SK-N-SH (cell line): Measurements from ENCODE around the gene CERS6. TPM values are rescaled to one million over a fixed set of nuclear protein-coding genes. Genes with fewer than 3 reads are reported as not detected.

Source experiments
- CTCF ChIA-PET: fragments of 300-600, 350-600 bp; formaldehyde crosslinking; extraction: SDS; loops from one replicate; lab custom pipeline; 2021; lab: Yijun Ruan, JAX
- POLR2A ChIA-PET: fragments of 350-600 bp; sonication (Branson Sonifier 250); formaldehyde crosslinking; extraction: SDS; loops from one replicate; lab custom pipeline; 2020; ENCODE audit warnings: antibody characterized with exemption, inconsistent platforms; lab: Yijun Ruan, JAX
- DNase-seq: peaks from one replicate; pipeline ENCODE4 v3.0.0; 2012
- H2AFZ ChIP-seq: fragments of 200-600 bp; sonication (generic); 2 replicates; pipeline ENCODE4 v1.8.1; 2016; ENCODE audit warnings: antibody characterized with exemption, mild to moderate bottlenecking, low read depth
- H3F3A ChIP-seq: fragments of 200-600 bp; sonication (generic); replicated peaks from 2 replicates; pipeline ENCODE3; 2016; ENCODE audit warnings: antibody characterized with exemption, mild to moderate bottlenecking; ENCODE audit not compliant: insufficient read depth
- H3K27ac ChIP-seq, 2 experiments: fragments of 200-500 bp in 1 of 2; fragments of 200-600 bp in 1 of 2; sonication (Bioruptor generic) in 1 of 2; sonication (generic), shearing (Covaris generic) in 1 of 2; 2 replicates each; pipeline versions ENCODE4 v1.5.1 to v1.6.1; 2014 to 2016; ENCODE audit warnings: low read depth in 2 of 2, inconsistent platforms in 1 of 2, low read length in 1 of 2, mild to moderate bottlenecking in 1 of 2, mixed read lengths in 1 of 2
- H3K27me3 ChIP-seq: fragments of 200-600 bp; sonication (generic), shearing (Covaris generic); 2 replicates; pipeline ENCODE4 v1.6.1; 2016; ENCODE audit warnings: mixed run types; ENCODE audit not compliant: insufficient read depth
- H3K36me3 ChIP-seq, 2 experiments: fragments of 200-500 bp in 1 of 2; fragments of 200-600 bp in 1 of 2; sonication (Bioruptor generic) in 1 of 2; sonication (generic) in 1 of 2; replicated peaks in 1 of 2; 2 replicates each; pipeline versions ENCODE3 to v1.5.1; 2014 to 2016; ENCODE audit warnings: low read length in 1 of 2, mild to moderate bottlenecking in 1 of 2; ENCODE audit not compliant: insufficient read depth in 2 of 2, control insufficient read depth in 1 of 2
- H3K4me1 ChIP-seq, 2 experiments: fragments of 200-500 bp in 1 of 2; fragments of 200-600 bp in 1 of 2; sonication (Bioruptor generic) in 1 of 2; sonication (generic), shearing (Covaris generic) in 1 of 2; 2 replicates each; pipeline versions ENCODE4 v1.5.1 to v1.6.1; 2014 to 2016; ENCODE audit warnings: low read depth in 1 of 2, low read length in 1 of 2, mixed run types in 1 of 2; ENCODE audit not compliant: insufficient read depth in 2 of 2, control insufficient read depth in 1 of 2
- H3K4me2 ChIP-seq: fragments of 200-600 bp; sonication (generic), shearing (Covaris generic); 2 replicates; pipeline ENCODE4 v1.6.1; 2017; ENCODE audit warnings: mixed run types
- H3K4me3 ChIP-seq, 2 experiments: fragments of 200-500 bp in 1 of 2; fragments of 200-600 bp in 1 of 2; sonication (Bioruptor generic) in 1 of 2; sonication (generic), shearing (Covaris generic) in 1 of 2; 2 replicates each; pipeline versions ENCODE4 v1.5.1 to v1.8.1; 2014 to 2016; ENCODE audit warnings: low read depth in 2 of 2, inconsistent platforms in 1 of 2, low read length in 1 of 2, mild to moderate bottlenecking in 1 of 2, mixed read lengths in 1 of 2, moderate library complexity in 1 of 2
- H3K79me2 ChIP-seq: fragments of 200-600 bp; sonication (generic); 2 replicates; pipeline ENCODE4 v1.8.1; 2017; ENCODE audit warnings: mild to moderate bottlenecking; ENCODE audit not compliant: insufficient read depth
- H3K9ac ChIP-seq: fragments of 200-600 bp; sonication (generic); 2 replicates; pipeline ENCODE4 v1.6.1; 2017; ENCODE audit warnings: mixed run types
- H3K9me2 ChIP-seq: fragments of 200-600 bp; sonication (generic); 2 replicates; pipeline ENCODE4 v1.6.1; 2017; ENCODE audit warnings: mixed run types
- H3K9me3 ChIP-seq: fragments of 200-600 bp; sonication (generic); 2 replicates; pipeline ENCODE4 v1.6.1; 2017; ENCODE audit warnings: mixed run types, mild to moderate bottlenecking, moderate library complexity
- H4K20me1 ChIP-seq: fragments of 200-600 bp; sonication (generic); 2 replicates; pipeline ENCODE4 v1.6.1; 2017; ENCODE audit warnings: mild to moderate bottlenecking, mixed run types; ENCODE audit not compliant: insufficient read depth
- EZH2phosphoT487 ChIP-seq: fragments of 200-600 bp; sonication (generic); IDR thresholded peaks from 2 replicates; pipeline ENCODE4 v1.6.1; 2017; ENCODE audit warnings: low read depth, mixed run types, mild to moderate bottlenecking, antibody characterized with exemption, moderate library complexity, borderline replicate concordance
- FOSL2 ChIP-seq: IDR thresholded peaks from 2 replicates; pipeline ENCODE4 v1.4.0; 2012; ENCODE audit warnings: low read depth, mild to moderate bottlenecking, moderate library complexity, borderline replicate concordance
- GABPA ChIP-seq: IDR thresholded peaks from 2 replicates; pipeline ENCODE4 v1.4.0; 2012; ENCODE audit warnings: low read depth, mild to moderate bottlenecking
- GATA2 ChIP-seq: sonication (generic); formaldehyde crosslinking; IDR thresholded peaks from 2 replicates; pipeline ENCODE4 v1.5.0; 2020; ENCODE audit warnings: mild to moderate bottlenecking, missing genetic modification reagents
- MEF2A ChIP-seq: IDR thresholded peaks from 2 replicates; pipeline ENCODE4 v1.4.0; 2012; ENCODE audit warnings: low read depth, borderline replicate concordance
- SIN3A ChIP-seq: IDR thresholded peaks from 2 replicates; pipeline ENCODE4 v1.6.1; 2012; ENCODE audit warnings: low read depth, mild to moderate bottlenecking, low read length, moderate library complexity, borderline replicate concordance
- SMC3 ChIP-seq: IDR thresholded peaks from 2 replicates; pipeline ENCODE4 v1.6.1; 2012; ENCODE audit warnings: low read depth, low read length, improper control_type of control experiment
- TAF1 ChIP-seq: IDR thresholded peaks from 2 replicates; pipeline ENCODE4 v1.6.1; 2012; ENCODE audit warnings: low read depth, mild to moderate bottlenecking, low read length, moderate library complexity, borderline replicate concordance
- TCF12 ChIP-seq: IDR thresholded peaks from 2 replicates; pipeline ENCODE4 v1.4.0; 2012
- YY1 ChIP-seq: IDR thresholded peaks from 2 replicates; pipeline ENCODE4 v1.4.0; 2012; ENCODE audit warnings: low read depth, mild to moderate bottlenecking
- WGBS: methylation state at CpG from one replicate; pipeline ENCODE4 v1.1.6; 2017; ENCODE audit warnings: low lambda C conversion rate; 5-methylcytosine and 5-hydroxymethylcytosine counted together
- polyA plus RNA-seq, 3 experiments: library from polyadenylated mRNA; depleted of rRNA; stranded (reverse); fragments of >200 nt; gene quantifications; 2 replicates each; pipeline ENCODE4 v1.2.3, GENCODE V29; 2012
- TF ChIP-seq, protein P1 (sequence below): IDR thresholded peaks from 2 replicates; pipeline ENCODE4 v1.6.1; 2012; ENCODE audit warnings: mild to moderate bottlenecking, low read depth, low read length, moderate library complexity
- TF ChIP-seq, protein P2 (sequence below): IDR thresholded peaks from 2 replicates; pipeline ENCODE4; 2012
- TF ChIP-seq, protein P3 (sequence below): IDR thresholded peaks from 2 replicates; pipeline ENCODE4 v1.4.0; 2012; ENCODE audit warnings: low read depth
- TF ChIP-seq, protein P4 (sequence below): IDR thresholded peaks from 2 replicates; pipeline ENCODE4 v1.4.0; 2012; ENCODE audit warnings: low read depth, borderline replicate concordance
- TF ChIP-seq, protein P5 (sequence below): fragments of 150-350 bp; IDR thresholded peaks from 2 replicates; pipeline ENCODE4 v1.6.1; 2016; ENCODE audit warnings: mild to moderate bottlenecking, low read depth, low read length

CERS6 gene
- polyA plus RNA-seq, 1 of the 3 experiments (the other 2 are of a cell fraction) = 1.8 TPM

DNA sequence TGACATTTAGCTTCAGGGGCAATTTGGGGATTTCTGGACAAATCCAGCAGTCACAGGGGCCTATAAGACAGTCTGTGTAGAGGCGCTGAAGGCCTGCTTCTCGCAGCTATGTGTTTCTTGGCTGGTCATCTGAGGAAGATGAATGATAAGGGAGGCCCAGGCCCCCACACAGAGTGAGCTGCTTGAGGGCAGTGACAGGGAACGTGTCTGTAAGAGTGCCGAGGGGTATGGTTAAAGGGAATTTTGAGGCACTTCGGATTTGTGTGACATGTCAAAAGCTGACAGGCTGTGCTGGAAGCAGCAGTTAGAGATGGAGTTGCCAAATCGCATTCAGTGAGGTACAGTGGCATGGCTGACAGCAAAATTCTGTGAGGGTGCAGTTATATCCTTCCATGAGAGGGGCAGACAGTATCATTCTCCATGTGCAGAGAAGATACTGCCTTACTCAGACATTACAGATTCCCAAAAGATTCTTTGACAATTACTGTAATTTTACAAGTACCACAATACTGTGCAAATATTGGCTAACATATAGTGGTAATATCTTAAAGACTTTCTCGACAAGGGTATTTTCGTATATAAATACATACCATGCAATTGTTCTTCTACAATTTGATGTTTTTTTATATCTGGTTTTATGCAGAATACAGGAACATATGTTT, 74.0 kb downstream of the CERS6 start:
- TF ChIP-seq, protein P1, sequence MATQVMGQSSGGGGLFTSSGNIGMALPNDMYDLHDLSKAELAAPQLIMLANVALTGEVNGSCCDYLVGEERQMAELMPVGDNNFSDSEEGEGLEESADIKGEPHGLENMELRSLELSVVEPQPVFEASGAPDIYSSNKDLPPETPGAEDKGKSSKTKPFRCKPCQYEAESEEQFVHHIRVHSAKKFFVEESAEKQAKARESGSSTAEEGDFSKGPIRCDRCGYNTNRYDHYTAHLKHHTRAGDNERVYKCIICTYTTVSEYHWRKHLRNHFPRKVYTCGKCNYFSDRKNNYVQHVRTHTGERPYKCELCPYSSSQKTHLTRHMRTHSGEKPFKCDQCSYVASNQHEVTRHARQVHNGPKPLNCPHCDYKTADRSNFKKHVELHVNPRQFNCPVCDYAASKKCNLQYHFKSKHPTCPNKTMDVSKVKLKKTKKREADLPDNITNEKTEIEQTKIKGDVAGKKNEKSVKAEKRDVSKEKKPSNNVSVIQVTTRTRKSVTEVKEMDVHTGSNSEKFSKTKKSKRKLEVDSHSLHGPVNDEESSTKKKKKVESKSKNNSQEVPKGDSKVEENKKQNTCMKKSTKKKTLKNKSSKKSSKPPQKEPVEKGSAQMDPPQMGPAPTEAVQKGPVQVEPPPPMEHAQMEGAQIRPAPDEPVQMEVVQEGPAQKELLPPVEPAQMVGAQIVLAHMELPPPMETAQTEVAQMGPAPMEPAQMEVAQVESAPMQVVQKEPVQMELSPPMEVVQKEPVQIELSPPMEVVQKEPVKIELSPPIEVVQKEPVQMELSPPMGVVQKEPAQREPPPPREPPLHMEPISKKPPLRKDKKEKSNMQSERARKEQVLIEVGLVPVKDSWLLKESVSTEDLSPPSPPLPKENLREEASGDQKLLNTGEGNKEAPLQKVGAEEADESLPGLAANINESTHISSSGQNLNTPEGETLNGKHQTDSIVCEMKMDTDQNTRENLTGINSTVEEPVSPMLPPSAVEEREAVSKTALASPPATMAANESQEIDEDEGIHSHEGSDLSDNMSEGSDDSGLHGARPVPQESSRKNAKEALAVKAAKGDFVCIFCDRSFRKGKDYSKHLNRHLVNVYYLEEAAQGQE = no peak
- TF ChIP-seq YY1 (no peak), EZH2phosphoT487 (no peak), TAF1 (no peak), SIN3A (no peak), SMC3 (no peak), GABPA (no peak), TCF12 (no peak), GATA2 (CRISPR knock-in tag) (no peak; the same call in 1 of the 2 replicates), FOSL2 (no peak), MEF2A (no peak)
- TF ChIP-seq, protein P2, sequence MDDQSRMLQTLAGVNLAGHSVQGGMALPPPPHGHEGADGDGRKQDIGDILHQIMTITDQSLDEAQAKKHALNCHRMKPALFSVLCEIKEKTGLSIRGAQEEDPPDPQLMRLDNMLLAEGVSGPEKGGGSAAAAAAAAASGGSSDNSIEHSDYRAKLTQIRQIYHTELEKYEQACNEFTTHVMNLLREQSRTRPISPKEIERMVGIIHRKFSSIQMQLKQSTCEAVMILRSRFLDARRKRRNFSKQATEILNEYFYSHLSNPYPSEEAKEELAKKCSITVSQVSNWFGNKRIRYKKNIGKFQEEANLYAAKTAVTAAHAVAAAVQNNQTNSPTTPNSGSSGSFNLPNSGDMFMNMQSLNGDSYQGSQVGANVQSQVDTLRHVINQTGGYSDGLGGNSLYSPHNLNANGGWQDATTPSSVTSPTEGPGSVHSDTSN = no peak
- TF ChIP-seq, protein P3, sequence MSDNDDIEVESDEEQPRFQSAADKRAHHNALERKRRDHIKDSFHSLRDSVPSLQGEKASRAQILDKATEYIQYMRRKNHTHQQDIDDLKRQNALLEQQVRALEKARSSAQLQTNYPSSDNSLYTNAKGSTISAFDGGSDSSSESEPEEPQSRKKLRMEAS = no peak
- TF ChIP-seq, protein P4, sequence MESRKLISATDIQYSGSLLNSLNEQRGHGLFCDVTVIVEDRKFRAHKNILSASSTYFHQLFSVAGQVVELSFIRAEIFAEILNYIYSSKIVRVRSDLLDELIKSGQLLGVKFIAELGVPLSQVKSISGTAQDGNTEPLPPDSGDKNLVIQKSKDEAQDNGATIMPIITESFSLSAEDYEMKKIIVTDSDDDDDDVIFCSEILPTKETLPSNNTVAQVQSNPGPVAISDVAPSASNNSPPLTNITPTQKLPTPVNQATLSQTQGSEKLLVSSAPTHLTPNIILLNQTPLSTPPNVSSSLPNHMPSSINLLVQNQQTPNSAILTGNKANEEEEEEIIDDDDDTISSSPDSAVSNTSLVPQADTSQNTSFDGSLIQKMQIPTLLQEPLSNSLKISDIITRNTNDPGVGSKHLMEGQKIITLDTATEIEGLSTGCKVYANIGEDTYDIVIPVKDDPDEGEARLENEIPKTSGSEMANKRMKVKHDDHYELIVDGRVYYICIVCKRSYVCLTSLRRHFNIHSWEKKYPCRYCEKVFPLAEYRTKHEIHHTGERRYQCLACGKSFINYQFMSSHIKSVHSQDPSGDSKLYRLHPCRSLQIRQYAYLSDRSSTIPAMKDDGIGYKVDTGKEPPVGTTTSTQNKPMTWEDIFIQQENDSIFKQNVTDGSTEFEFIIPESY = no peak
- TF ChIP-seq, protein P5, sequence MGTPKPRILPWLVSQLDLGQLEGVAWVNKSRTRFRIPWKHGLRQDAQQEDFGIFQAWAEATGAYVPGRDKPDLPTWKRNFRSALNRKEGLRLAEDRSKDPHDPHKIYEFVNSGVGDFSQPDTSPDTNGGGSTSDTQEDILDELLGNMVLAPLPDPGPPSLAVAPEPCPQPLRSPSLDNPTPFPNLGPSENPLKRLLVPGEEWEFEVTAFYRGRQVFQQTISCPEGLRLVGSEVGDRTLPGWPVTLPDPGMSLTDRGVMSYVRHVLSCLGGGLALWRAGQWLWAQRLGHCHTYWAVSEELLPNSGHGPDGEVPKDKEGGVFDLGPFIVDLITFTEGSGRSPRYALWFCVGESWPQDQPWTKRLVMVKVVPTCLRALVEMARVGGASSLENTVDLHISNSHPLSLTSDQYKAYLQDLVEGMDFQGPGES = no peak
- TF ChIP-seq, all 33 proteins: peak for 0
- Histone ChIP-seq H3K4me2 (no peak overlapping the region), H3K4me1 (peaks cover 0 to 12% of the 10 kb centered on the region in 2 experiments; a peak in 2 of 4 replicates), H3K4me3 (no peak overlapping the region), H4K20me1 (no peaks in the 10 kb centered on the region), H3K79me2 (no peaks in the 10 kb centered on the region), H3K27ac (no peak overlapping the region; a peak in 2 of 4 replicates), H3K9ac (no peak overlapping the region), H3F3A (no peaks in the 10 kb centered on the region), H3K27me3 (no peaks in the 10 kb centered on the region), H3K9me2 (no peaks in the 10 kb centered on the region), H2AFZ (no peak overlapping the region), H3K9me3 (no peaks in the 10 kb centered on the region), H3K36me3 (no peaks in the 10 kb centered on the region)
- ChIA-PET CTCF (interaction anchor here (0.6 kb wide), 1 partner anchor 49 kb away, joined by 3 read pairs; no protein-coding TSS in a partner anchor), POLR2A (no interaction called here)
- WGBS = 89% methylated on average over 8 of the region's 8 CpGs
- DNase-seq = peak; percentile 12
